Nephron progenitor cell (in vitro differentiated cells): ENCODE data around the gene CHPF.

ENCODE experiments used
- DNase-seq: peaks from one replicate; pipeline ENCODE4 v3.0.0; 2021
- H3K27ac Mint-ChIP-seq: 2 replicates; pipeline ENCODE4 v1.8.0; 2021; ENCODE audit warnings: mild to moderate bottlenecking, moderate library complexity, mixed read lengths
- H3K27me3 Mint-ChIP-seq: 2 replicates; pipeline ENCODE4 v1.8.0; 2021; ENCODE audit warnings: mild to moderate bottlenecking, low read depth, mixed read lengths; ENCODE audit not compliant: poor library complexity
- H3K36me3 Mint-ChIP-seq: 2 replicates; pipeline ENCODE4 v1.8.0; 2021; ENCODE audit warnings: low read depth, mixed read lengths
- H3K4me1 Mint-ChIP-seq: 2 replicates; pipeline ENCODE4 v1.8.0; 2021; ENCODE audit warnings: mixed read lengths
- H3K4me3 Mint-ChIP-seq: 2 replicates; pipeline ENCODE4 v1.8.0; 2021; ENCODE audit warnings: mild to moderate bottlenecking, moderate library complexity, mixed read lengths
- H3K9me3 Mint-ChIP-seq: 2 replicates; pipeline ENCODE4 v1.8.0; 2021; ENCODE audit warnings: mild to moderate bottlenecking, moderate library complexity, mixed read lengths
- CTCF ChIP-seq: fragments of 200-600 bp; sonication (generic); IDR thresholded peaks from 2 replicates; pipeline ENCODE4 v1.5.0; 2021; ENCODE audit warnings: antibody characterized with exemption

CHPF gene

GRCh38 chr2:219507581-219508443 lies 35.8 kb downstream of the CHPF start:
- no peak for DNase-seq
- Mint-ChIP-seq H3K36me3 (peaks cover 5% of the 10 kb centered on the region), H3K4me3 (no peak overlapping the region), H3K9me3 (no peaks in the 10 kb centered on the region), H3K27ac (no peak overlapping the region), H3K27me3 (peaks cover 43% of the 10 kb centered on the region), H3K4me1 (peaks cover 49% of the 10 kb centered on the region)
- no peak for TF ChIP-seq CTCF

GRCh38 chr2:219506802-219507526 lies 36.6 kb downstream of the CHPF start:
- Mint-ChIP-seq H3K4me1 (peaks cover 52% of the 10 kb centered on the region), H3K27me3 (peaks cover 38% of the 10 kb centered on the region), H3K36me3 (peaks cover 5% of the 10 kb centered on the region), H3K27ac (no peak overlapping the region), H3K9me3 (no peaks in the 10 kb centered on the region), H3K4me3 (no peak overlapping the region)
- no peak for TF ChIP-seq CTCF
- DNase-seq, result no peak

- Mint-ChIP-seq H3K27me3 (peaks cover 39% of the 10 kb centered on the region), H3K27ac (no peak overlapping the region), H3K4me1 (peaks cover 52% of the 10 kb centered on the region), H3K9me3 (no peaks in the 10 kb centered on the region), H3K4me3 (no peak overlapping the region), H3K36me3 (peaks cover 5% of the 10 kb centered on the region)
- no peak for TF ChIP-seq CTCF
- DNase-seq, result no peak
Observed at GRCh38 chr2:219506153-219506801, 37.3 kb downstream of the CHPF start.

- Mint-ChIP-seq H3K36me3 (peaks cover 5% of the 10 kb centered on the region), H3K27ac (no peak overlapping the region), H3K4me1 (peaks cover 52% of the 10 kb centered on the region), H3K4me3 (no peak overlapping the region), H3K9me3 (no peaks in the 10 kb centered on the region), H3K27me3 (peaks cover 40% of the 10 kb centered on the region)
- no peak for TF ChIP-seq CTCF
- no peak for DNase-seq
Observed at GRCh38 chr2:219505585-219505984, 38.0 kb downstream of the CHPF start.

GRCh38 chr2:219502618-219503017 lies 41.0 kb downstream of the CHPF start:
- Mint-ChIP-seq H3K4me3 (no peak overlapping the region), H3K9me3 (no peaks in the 10 kb centered on the region), H3K36me3 (peaks cover 5% of the 10 kb centered on the region), H3K27ac (peak overlapping the region; percentile 53), H3K4me1 (peaks cover 60% of the 10 kb centered on the region), H3K27me3 (peaks cover 38% of the 10 kb centered on the region)
- no peak for DNase-seq
- no peak for TF ChIP-seq CTCF
